Mesenteric fat pad (tissue), 1 donor: ENCODE data around the gene EIF4G3. TPM values are rescaled to one million over a fixed set of nuclear protein-coding genes. Genes with fewer than 3 reads are reported as not detected.

Experiments used
- DNase-seq: peaks from one replicate; pipeline ENCODE4 v3.0.0-alpha.2; 2020; ENCODE audit warnings: low spot score
- total RNA-seq: library from RNA; stranded (reverse); fragmentation: NEBNext Ultra II Directional; extraction: Animal tissue kit (Norgen Biotek cat#: 25700); gene quantifications from one replicate; pipeline ENCODE4 v1.2.1, GENCODE V29; 2021
- donor health status: DM: yes; HTN: yes; CAD: no.

Gene EIF4G3
- total RNA-seq, 1 donor from 2014 or later = 71.7 TPM

DNA sequence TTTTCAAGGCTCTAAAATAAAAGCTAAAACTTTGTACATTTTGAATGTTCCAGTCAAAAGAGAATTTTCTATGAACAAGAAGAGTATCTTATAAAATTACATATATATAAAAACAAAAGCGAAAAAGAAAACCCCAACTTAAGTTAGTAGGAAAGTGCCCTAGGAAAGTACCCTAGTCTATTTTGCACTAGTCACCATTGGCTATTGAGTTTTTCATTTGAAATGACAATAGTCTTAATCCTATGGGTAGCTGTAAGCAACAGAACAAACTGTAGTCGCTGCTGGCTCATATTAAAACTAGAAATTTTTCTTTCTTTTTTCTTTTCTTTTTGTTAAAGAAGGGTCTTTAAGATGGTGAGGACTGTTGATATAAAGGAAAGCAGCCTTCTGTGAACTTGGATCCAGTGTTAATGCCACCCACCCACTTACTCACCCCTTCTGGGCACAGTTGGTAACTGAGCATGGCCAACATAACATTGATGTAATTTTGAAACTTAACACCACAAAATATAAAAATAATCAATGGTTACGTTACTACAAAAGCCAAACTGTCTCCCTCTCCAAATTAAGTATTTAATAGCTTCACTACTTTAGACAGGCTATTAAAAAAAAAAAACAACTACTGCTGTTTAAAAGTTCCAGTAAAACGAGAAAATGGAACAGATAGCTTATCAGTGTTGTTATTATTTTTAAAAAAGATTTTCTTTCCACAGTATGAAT is 177.0 kb downstream of the EIF4G3 start:
- DNase-seq = no peak

DNA sequence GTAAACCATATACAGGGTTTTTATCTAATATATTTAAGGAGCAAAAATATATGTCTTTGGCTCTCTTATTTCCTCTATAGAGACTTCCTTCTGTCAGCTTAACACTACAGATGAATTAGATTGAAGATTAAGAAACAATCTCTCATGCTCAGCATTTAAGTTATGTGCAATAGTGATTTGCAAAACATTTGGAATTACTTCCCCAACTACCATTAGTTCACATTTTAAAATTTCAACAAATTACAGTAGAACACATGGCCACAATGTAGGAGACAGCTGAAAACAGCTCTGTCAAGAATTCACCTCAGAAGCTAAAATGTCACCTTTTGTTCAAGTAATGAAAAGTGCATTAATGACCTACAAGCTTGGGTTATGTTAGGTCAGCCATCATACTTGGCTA is 177.9 kb downstream of the EIF4G3 start:
- no peak for DNase-seq

DNA sequence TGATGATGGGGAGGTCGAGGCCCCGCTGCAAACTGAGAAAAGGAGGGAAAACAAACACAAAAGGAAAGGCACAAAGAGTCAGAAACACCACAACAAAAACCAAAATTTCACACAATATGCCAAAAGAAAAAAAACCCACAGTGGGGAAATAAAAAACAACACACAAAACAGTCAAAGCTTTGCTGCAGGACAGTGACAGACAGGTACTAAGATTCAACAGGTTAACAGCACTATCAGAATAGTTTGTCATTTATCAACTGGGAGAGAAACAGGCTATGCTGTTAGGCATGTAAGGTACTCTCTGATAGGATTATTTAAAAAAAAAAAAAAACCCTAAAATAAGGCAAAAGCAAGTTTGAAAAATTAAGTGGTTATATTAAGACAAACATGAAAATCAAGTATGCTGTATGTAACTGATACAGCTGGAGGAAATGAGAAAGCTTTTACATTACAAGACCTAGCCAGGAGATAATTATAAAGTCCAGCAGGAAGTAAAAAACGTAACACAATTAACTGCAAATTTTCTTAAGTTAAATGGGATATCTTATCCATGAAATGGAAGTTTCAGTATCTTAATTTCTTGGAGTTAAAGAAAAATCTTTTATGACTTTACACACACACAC is 179.0 kb downstream of the EIF4G3 start:
- DNase-seq = no peak

DNA sequence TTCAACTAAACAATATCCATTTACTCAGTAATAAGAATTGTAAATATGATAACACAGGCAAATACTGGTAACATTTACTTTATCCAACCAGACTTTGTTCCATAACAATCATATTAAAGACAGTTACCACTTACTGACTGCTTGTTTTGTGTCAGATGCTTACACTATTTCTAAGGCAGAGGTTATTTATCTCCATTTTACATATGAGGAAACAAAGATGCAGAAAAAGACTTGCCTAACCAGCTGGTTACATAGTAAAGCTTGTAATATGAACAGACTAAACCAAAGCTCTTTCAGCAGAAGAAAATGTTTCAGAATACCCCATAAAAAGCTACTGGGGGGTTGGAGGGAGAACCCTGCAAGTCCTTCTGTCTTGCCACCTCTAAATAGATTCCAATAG is 180.1 kb downstream of the EIF4G3 start:
- no peak for DNase-seq

DNA sequence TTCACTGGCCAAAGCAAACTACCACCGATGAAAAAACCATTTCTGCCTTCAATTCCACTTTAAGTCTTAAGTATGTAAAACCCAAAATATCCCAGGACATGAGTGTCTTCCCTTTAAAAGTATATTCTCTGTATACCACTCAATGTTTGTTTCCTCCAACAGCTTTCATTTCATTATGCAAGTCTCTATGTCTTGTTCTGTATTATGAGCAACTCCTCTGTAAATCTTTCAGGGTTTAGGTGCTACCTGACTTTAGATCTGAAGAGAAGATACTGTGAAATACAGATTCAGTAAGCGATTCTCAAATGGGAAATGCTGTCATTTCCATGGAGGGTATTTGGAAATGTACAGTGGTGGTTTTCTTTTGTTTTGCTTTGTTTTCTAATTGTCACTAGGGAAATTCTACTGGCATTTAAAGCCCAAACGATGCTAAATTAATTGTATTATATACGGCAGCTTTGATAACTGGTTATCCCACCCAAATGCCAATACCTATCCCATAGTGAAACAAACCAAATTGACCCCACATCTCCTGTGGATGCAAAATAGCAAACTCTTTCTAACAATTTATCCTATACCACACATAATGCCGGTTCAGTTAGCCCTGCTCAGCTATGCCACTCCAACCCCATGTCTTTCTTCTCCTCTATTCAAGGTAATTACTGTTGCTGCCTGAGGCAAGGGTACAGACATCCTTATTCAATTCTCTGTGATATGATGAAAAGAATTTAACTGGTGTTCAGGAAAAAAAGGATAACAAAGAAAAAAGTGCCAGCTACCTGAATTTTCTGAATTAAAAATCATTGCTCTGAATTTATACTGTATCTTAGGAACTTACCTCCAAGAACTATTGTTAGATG is 182.8 kb downstream of the EIF4G3 start:
- no peak for DNase-seq

DNA sequence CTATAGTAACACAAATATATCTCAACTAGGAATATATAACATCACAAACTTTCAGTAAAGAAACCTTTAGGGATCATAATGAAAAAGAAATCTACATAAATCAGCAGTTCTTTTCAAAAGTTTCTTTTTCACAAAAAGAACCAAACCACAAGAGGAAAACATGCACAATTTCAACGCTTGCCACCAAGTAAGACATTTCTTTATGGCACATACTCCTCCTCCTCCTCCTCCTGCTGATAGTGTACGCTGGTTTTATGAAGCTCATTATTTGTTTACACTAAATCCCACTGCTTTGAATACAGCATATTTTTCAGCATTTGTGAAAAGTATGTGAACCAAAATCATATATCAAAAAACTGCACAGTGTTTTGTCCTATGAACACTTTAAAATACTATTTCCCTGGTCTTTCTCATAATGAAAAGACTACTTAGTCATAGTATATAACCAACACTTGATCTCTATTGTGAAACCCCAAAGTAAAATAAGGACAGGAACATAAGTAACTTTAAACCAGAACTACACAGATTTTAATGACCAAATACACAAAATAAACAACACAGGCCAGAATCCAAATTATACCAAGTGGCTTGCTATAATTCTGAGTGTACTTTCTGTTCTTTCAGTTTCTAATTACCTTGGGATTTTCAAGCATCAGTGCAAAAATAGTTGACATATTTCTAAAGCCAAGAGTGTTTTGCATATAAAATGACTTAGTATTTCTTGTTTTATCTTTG is 184.2 kb downstream of the EIF4G3 start:
- DNase-seq = no peak

DNA sequence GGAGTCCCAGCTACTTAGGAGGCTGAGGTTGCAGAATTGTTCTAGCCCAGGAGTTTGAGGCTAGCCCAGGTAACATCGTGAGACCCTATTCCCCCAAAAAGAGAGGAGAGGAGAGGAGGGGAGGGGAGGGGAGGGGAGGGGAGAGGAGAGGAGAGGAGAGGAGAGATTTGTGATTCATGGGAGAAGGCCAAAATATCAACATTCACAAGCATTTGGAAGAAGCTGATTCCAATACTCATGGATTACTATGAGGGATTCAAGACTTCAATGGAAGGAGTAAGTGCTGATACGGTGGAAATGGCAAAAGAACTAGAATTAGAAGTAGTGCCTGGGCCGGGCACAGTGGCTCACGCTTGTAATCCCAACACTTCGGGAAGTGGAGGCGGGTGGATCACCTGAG is 187.8 kb downstream of the EIF4G3 start:
- DNase-seq = no peak

DNA sequence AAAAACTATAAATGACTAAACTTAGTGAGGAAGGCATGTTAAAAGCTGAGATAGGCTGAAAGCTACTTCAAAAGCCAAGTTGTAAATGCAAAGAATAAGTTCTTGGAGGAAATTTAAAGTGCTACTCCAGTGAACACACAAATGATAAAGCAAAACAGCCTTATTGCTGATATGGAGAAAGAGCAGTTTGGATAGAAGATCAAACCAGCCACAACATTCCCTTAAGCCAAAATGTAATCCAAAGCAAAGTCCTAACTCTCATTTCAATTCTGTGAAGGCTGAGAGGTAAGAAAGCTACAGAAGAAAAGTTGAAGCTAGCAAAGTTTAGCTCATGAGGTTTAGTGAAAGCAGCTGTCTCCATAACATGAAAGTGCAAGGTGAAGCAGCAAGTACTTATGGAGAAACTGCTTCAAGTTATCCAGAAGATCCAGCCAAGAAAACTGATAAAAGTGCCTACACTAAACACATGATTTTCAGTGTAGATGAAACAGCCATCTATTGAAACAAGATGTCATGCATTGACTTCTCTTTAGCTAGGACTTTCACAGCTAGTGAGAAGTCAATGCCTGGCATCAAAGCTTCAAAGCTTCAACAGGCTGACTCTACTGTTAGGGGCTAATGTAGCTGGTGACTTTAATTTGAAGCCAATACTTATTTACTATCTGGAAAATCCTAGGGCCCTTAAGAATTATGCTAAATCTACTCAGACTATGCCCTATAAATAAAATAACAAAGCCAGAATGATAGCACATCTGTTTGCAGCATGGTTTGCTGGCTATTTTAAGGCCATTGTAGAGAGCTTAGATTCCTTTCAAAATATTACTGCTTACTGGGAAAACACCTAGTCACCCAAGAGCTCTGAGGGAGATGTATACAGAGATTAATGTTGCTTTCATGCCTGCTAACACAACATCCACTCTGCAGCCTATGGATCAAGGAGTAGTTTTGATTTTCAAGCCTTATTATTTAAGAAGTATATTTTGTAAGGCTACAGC is 188.6 kb downstream of the EIF4G3 start:
- no peak for DNase-seq

DNA sequence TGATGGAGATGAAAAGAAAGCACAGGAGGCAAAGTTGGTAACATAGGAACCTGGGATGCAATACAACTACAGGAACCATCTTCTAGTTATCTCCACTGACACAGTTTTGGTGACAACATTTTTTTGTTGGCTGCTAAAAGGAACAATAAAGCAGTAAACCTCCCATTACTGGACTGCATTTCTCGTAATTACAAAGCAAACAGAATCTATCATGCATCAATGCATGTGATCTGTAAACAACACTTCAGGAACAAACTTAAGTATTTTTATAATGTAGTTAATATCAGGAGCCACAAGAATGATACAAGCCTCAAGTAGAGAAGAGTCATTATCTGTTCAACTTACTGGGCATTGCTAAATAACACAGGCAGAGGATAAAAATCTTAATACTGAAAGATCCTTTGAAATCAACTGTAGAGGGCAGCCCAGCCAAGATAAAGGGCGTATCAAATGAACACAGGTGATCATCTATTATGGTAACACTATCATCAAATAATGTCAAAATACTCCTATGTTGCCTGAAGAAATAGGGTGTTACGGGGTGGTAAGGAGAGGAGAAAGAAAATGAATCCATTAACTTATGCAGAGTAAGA is 193.3 kb downstream of the EIF4G3 start:
- no peak for DNase-seq

DNA sequence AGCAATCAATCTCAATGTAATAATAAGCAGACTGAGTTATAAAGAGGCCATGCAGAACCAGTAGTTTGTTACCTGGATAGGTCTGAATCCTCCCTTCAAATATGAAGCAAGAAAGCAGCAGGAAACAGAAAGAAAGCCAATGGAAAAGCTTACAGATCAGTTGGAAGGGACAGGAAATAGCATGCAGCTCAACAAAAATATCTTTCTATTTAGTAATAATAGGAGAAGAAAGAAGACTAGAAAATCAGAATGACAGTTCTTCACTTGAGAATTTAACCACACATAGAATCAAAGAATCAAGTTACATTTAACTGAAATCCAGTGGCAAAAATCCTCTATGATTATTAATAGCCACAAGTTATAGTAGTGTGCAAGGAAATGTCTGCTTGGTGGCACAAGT is 194.4 kb downstream of the EIF4G3 start:
- no peak for DNase-seq

DNA sequence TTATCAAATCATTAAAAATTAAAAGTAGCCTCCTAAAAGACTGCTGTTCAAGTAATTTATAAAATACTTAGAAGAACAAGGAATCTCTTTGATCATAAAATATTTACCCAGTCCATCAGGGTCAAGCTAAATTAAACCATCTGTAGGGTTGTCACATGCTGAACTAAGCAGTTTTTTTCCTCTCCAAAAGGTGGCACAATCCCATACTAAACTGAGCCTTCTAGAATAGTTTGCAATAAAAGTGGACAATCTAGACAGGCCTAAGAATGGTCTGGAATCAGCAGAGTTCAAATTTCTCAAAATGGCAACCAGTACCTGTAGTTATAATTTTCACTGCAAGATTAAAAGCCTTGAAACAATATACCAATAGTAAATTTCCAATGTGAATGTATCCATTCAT is 194.8 kb downstream of the EIF4G3 start:
- no peak for DNase-seq

DNA sequence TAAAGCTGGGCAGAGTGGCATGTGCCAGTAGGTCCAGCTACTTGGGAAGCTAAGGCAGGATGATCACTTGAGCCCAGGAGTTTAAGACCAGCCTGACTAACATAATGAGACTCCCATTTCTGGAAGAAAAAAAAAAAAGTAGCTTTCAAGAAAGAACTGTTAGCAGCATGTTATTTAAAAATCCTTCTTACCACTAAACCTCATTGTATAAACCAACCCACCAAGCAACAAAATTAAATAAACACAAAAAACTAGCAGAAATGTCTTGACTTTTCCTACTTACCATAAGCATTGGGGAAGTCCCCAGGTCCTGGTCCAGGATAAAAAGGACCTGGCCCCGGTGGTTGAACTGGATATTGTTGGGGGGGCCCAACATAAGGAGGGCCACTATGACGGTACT is 196.6 kb downstream of the EIF4G3 start:
- no peak for DNase-seq

DNA sequence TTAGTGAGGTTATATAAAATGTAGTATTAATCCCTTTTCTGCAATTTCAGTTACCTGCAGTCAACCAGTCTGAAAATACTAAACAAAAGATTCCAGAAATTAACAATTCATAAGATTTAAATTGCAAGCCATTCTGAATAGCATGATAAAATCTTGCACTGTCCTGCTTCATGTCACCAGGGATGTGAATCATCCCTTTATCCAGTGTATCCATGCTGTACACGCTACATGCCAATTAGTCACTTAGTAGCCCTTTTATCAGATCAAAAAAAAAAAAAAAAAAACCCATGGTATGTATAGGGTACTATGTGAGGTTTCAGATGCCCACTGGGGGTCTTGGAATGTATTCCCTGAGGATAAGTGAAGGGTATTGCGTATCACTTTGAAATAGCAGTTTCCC is 198.3 kb downstream of the EIF4G3 start:
- no peak for DNase-seq

DNA sequence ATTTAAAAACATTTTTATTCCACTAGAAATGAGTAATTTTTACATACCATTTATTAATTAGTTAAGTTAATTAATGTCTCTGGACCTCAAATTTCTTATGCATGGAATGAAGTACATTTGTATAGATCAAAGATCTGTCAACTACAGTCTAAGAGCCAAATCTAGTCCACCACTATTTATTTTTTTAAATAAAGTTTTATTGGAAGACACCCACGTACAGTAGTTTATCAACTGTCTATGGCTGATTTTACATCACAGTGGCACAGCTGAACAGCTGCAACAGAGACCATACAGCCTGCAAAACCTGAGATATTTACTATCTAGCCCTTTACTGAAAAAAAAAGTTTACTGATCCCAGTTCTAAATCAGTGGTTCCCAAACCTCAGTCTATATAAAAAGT is 201.0 kb downstream of the EIF4G3 start:
- DNase-seq = no peak

DNA sequence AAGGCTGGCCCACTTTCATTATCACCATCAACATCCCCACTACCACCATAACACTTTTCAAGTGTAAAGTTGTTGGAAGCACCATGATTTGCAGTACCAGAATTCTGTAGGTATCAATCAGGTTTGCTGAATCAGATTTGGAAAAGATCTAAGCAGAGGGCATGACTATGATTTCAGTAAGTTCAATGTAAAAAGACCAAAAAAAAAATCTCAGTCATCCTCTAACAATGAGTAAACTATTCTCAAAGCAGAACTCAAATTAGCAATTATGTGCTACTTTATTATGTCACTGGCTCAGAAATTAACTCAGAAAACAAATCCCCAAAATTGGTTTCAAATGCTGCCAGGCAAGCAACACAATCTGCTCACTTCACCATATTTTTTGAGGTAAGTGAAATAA is 201.7 kb downstream of the EIF4G3 start:
- DNase-seq = no peak

DNA sequence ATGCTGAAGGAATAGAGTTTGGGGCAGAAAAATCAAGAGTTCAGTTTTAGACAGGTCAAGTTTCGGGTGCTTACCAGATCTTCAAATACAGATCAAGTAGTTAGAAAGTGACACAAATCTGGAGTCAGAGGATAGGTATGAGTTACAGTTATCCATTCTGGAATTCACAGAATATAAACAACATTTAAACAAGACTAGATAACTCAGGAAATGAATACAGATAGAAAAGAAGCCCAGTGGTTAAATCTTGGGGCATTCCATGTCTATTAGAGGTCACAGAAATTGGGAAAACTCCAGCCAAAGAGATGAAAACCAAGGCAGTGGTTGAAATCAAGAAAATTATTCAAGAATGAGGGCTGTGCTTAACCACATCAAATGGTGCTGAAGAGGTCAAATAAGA is 202.6 kb downstream of the EIF4G3 start:
- no peak for DNase-seq

DNA sequence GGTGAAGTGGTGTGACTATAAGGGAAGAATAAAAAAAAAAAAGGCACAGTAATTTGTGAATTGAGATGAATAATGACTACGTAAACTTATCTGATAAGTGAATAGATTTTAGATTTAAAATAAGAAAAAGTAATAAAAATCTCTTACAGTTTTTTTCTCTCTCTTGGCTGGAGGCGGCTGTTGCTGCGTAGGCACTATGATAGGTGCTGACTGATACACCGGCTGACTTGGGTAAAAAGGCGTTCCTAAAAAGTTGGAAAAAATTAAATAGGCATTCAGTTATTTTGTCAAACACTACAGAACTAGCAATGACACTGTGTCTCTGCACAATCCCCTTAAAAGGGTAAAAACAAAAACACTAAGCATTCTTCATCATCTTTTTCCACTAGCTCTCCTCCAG is 203.8 kb downstream of the EIF4G3 start:
- no peak for DNase-seq

DNA sequence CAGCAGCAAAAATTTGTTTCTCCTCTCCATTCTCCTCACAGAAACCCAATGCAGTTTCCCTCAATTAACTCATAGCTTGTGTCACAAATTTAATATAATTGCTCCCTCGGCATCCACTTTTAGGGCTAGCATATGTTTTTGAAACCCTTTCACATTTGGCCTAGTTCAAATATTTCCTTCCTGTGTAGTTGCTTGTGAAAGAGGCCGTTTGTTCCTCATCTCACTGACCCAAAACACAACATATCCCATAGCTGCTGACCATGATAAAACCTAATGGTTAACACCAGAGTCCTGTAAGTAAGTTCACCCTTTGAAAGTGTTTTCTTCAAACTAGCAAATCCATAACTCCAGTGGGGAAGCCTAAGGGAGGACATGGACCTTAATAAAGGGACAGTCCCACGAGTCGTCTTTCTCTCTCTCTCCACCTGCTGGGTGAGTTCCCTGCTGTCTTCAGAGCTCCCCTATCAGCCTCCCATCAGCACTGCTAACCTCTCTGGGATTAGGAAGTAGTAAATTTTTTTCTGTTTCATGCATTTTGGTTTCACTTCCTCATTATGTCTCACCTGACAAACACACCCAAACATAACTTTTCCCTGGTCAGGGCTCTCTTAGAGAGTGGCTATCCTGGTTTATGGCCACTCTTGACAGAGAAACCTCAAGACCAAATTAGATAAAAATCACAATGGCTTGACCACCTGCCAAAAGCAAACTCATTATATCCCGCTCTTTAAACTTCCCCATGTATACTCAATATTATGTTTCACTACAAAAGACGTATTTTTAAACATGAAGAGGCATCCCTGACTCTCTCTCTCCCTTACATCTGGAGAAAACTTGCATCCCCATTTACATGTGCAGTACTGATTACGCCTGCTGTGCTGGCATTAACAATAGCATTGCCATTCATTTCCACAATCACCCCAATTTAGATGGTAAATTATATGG is 211.9 kb downstream of the EIF4G3 start:
- no peak for DNase-seq
